GM12878 (cell line): ENCODE results near the gene ATL1. TPM values are rescaled to one million over a fixed set of nuclear protein-coding genes. Genes with fewer than 3 reads are reported as not detected.

Experiments used
- ATAC-seq: fragments of 200-7000 bp; cut with Tn5 transposase; 3 replicates; pipeline ENCODE4 v1.9.1; 2020; ENCODE audit warnings: mild to moderate bottlenecking, moderate library complexity
- BruUV-seq: library from RNA; stranded (reverse); fragments of 400-500 nt; replicated peaks from 2 replicates; lab custom pipeline; 2021; lab: Mats Ljungman, UMichigan
- CTCF ChIA-PET: fragments of 300-600 bp; sonication (Branson Sonifier 250); formaldehyde crosslinking; extraction: SDS; loops from one replicate; lab custom pipeline; 2021; ENCODE audit warnings: inconsistent platforms; lab: Yijun Ruan, JAX
- POLR2A ChIA-PET: fragments of 350-600 bp; formaldehyde crosslinking; extraction: SDS; loops from one replicate; lab custom pipeline; 2021; ENCODE audit warnings: inconsistent platforms; lab: Charles Lee
- RAD21 ChIA-PET: fragments of 300-600 bp; sonication (Branson Sonifier 250); formaldehyde crosslinking; loops from one replicate; lab custom pipeline; 2023; ENCODE audit warnings: antibody characterized with exemption; ENCODE audit not compliant: unreplicated experiment; lab: Charles Lee
- SMC1A ChIA-PET: fragments of 300-600 bp; sonication (Branson Sonifier 250); formaldehyde crosslinking; loops from one replicate; lab custom pipeline; 2023; ENCODE audit not compliant: unreplicated experiment, uncharacterized antibody; lab: Charles Lee
- DNase-seq: peaks from one replicate; pipeline ENCODE4 v3.0.0-alpha.2; 2011; ENCODE audit warnings: low read depth, low spot score
- FAIRE-seq: peaks from 3 replicates; lab custom pipeline; 2011; peaks lifted over from hg19 to GRCh38; lab: Jason Lieb, UNC
- H2AFZ ChIP-seq: 2 replicates; pipeline ENCODE4 v1.6.0; 2011; ENCODE audit warnings: low read depth, low read length, control low read depth; ENCODE audit not compliant: control insufficient read depth
- H3K27ac ChIP-seq: 2 replicates; pipeline ENCODE4 v1.5.1; 2011; ENCODE audit warnings: control low read depth; ENCODE audit not compliant: control insufficient read depth, insufficient read depth
- H3K27me3 ChIP-seq, 2 experiments: replicated peaks in 1 of 2; 2 replicates each; pipeline versions ENCODE4 v1.6.0 to v1.6.1; 2011; ENCODE audit warnings: low read length in 1 of 2; ENCODE audit not compliant: control insufficient read depth in 2 of 2, insufficient read depth in 2 of 2
- H3K36me3 ChIP-seq, 2 experiments: 2 replicates each; pipeline ENCODE4 v1.5.1; 2011; ENCODE audit warnings: low read length in 1 of 2; ENCODE audit not compliant: control insufficient read depth in 2 of 2, insufficient read depth in 2 of 2
- H3K4me1 ChIP-seq: 2 replicates; pipeline ENCODE4 v1.6.1; 2011; ENCODE audit warnings: mild to moderate bottlenecking, low read length, moderate library complexity, mixed read lengths; ENCODE audit not compliant: control insufficient read depth, insufficient read depth
- H3K4me2 ChIP-seq: 2 replicates; pipeline ENCODE4 v1.6.0; 2011; ENCODE audit warnings: control low read depth; ENCODE audit not compliant: control insufficient read depth, insufficient read depth
- H3K4me3 ChIP-seq: fragments of 200-600 bp; sonication (generic); 2 replicates; pipeline ENCODE4 v1.5.1; 2016
- H3K79me2 ChIP-seq: 2 replicates; pipeline ENCODE4 v1.6.0; 2011; ENCODE audit warnings: low read length; ENCODE audit not compliant: control insufficient read depth, insufficient read depth
- H3K9ac ChIP-seq: 2 replicates; pipeline ENCODE4 v1.8.0; 2011; ENCODE audit warnings: low read length, control low read depth, mixed read lengths; ENCODE audit not compliant: control insufficient read depth, insufficient read depth
- H3K9me3 ChIP-seq: replicated peaks from 3 replicates; pipeline ENCODE4 v1.5.1; 2011; ENCODE audit warnings: mild to moderate bottlenecking, low read length; ENCODE audit not compliant: control insufficient read depth, insufficient read depth
- H4K20me1 ChIP-seq: 2 replicates; pipeline ENCODE4 v1.6.0; 2011; ENCODE audit not compliant: control insufficient read depth, insufficient read depth
- BACH1 ChIP-seq: fragments of 450-650 bp; IDR thresholded peaks from 2 replicates; pipeline ENCODE4 v1.6.1; 2017; ENCODE audit warnings: mild to moderate bottlenecking, borderline replicate concordance
- CHD4 ChIP-seq: fragments of 200-600 bp; sonication (generic); IDR thresholded peaks from 2 replicates; pipeline ENCODE4 v1.6.1; 2016; ENCODE audit warnings: mild to moderate bottlenecking
- PRDM15 ChIP-seq: fragments of 450-650 bp; formaldehyde crosslinking; IDR thresholded peaks from 2 replicates; pipeline ENCODE4 v1.4.0; 2020; ENCODE audit warnings: mild to moderate bottlenecking, moderate library complexity
- WGBS: methylation state at CpG from one replicate; pipeline ENCODE4 v1.1.6; 2016; ENCODE audit warnings: low lambda C conversion rate; ENCODE audit not compliant: insufficient replicate concordance, insufficient coverage; ENCODE audit errors: missing lambda C conversion rate; 5-methylcytosine and 5-hydroxymethylcytosine counted together
- in situ Hi-C: fragments of 300-500 bp; cut with MboI; formaldehyde crosslinking; loops from 9 replicates; pipeline ENCODE4 v1.14.3; 2018; ENCODE audit warnings: mixed read lengths
- intact Hi-C: fragments of 100-400 bp; cut with micrococcal nuclease; formaldehyde crosslinking; loops from one replicate; pipeline ENCODE4 v1.14.2; 2022; ENCODE audit not compliant: unreplicated experiment
- polyA plus RNA-seq, 11 experiments: library from polyadenylated mRNA; depleted of rRNA in 4 of 11; unstranded in 6 of 11; stranded (reverse) in 5 of 11; fragments of >200 nt; fragmentation: Nextera tagmentation in 4 of 11; fragmentation: Illumina TruSeq in 1 of 11; extraction: Ambion mirVana in 4 of 11; extraction: Trizol in 1 of 11; gene quantifications; 1 replicate in 1 of 11; 2 replicates in 10 of 11; pipeline versions ENCODE4 v1.2.1 to v1.2.3, GENCODE V29; 2011 to 2016; ENCODE audit warnings: inconsistent platforms in 2 of 11, missing spikeins in 2 of 11, low read depth in 1 of 11
- total RNA-seq, 4 experiments: library from RNA; depleted of rRNA in 3 of 4; stranded (reverse); fragments of >200 nt in 3 of 4; fragmentation: Illumina TruSeq in 1 of 4; extraction: Trizol in 1 of 4; gene quantifications; 2 replicates each; pipeline versions ENCODE4 v1.2.1 to v1.2.3, GENCODE V29; 2013 to 2021
- TF ChIP-seq, protein P1 (sequence below): fragments of 450-650 bp; IDR thresholded peaks from 2 replicates; pipeline ENCODE4 v1.6.1; 2017; ENCODE audit warnings: antibody characterized with exemption, mild to moderate bottlenecking, moderate library complexity
- TF ChIP-seq, protein P2 (sequence below): IDR thresholded peaks from 2 replicates; pipeline ENCODE4 v1.6.1; 2012; ENCODE audit warnings: improper control_type of control experiment, low read depth, low read length; ENCODE audit not compliant: insufficient replicate concordance

Gene ATL1
- total and polyA plus RNA-seq, 10 of the 15 experiments (the other 5 are each of a cell fraction or from before 2014, with no cell fraction given) = 0.11 to 1.2 (median 0.58) TPM; not detected in 1

- CTCF ChIA-PET = interaction anchor here (0.9 to 4.2 kb wide), 9 partner anchors 9 to 319 kb away, joined by 3 to 23 read pairs (median 4); partner anchors contain the start of gene MAP4K5
- H3K27me3 ChIP-seq = no peaks in the 10 kb centered on the region
- H3K36me3 ChIP-seq = no peaks in the 10 kb centered on the region
- H3K27ac ChIP-seq = no peak overlapping the region
- no TSS peak for BruUV-seq
- 0% methylated on average over 1 of the region's 1 CpG for WGBS
- DNase-seq (no peak), FAIRE-seq (peak; percentile 57), ATAC-seq (no peak; the same call in 2 of the 3 replicates)
- no peaks in the 10 kb centered on the region for H3K79me2 ChIP-seq
- intact Hi-C loops = loop anchor here (5.0 kb wide), 1 partner anchor 321 kb away; no protein-coding TSS in a partner anchor
- POLR2A ChIA-PET = interaction anchor here (1.0 kb wide), 1 partner anchor 8 kb away, joined by 5 read pairs; no protein-coding TSS in a partner anchor
- no peak overlapping the region for H3K4me3 ChIP-seq
- peaks cover 3% of the 10 kb centered on the region; the same call in 1 of the 2 replicates for H3K4me1 ChIP-seq
- no peak overlapping the region for H3K4me2 ChIP-seq
- no peaks in the 10 kb centered on the region for H4K20me1 ChIP-seq
- RAD21 ChIA-PET = interaction anchor here (1.0 to 1.5 kb wide), 4 partner anchors 76 to 319 kb away, joined by 3 to 5 read pairs (median 4); no protein-coding TSS in a partner anchor
- in situ Hi-C loops = loop anchor here (5.0 kb wide), 1 partner anchor 231 kb away; no protein-coding TSS in a partner anchor
- no peak overlapping the region for H3K9ac ChIP-seq
- TF ChIP-seq CHD4 = no peak
- TF ChIP-seq, protein P1, sequence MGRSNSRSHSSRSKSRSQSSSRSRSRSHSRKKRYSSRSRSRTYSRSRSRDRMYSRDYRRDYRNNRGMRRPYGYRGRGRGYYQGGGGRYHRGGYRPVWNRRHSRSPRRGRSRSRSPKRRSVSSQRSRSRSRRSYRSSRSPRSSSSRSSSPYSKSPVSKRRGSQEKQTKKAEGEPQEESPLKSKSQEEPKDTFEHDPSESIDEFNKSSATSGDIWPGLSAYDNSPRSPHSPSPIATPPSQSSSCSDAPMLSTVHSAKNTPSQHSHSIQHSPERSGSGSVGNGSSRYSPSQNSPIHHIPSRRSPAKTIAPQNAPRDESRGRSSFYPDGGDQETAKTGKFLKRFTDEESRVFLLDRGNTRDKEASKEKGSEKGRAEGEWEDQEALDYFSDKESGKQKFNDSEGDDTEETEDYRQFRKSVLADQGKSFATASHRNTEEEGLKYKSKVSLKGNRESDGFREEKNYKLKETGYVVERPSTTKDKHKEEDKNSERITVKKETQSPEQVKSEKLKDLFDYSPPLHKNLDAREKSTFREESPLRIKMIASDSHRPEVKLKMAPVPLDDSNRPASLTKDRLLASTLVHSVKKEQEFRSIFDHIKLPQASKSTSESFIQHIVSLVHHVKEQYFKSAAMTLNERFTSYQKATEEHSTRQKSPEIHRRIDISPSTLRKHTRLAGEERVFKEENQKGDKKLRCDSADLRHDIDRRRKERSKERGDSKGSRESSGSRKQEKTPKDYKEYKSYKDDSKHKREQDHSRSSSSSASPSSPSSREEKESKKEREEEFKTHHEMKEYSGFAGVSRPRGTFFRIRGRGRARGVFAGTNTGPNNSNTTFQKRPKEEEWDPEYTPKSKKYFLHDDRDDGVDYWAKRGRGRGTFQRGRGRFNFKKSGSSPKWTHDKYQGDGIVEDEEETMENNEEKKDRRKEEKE = no peak
- no peak for TF ChIP-seq PRDM15 (CRISPR knock-in tag)
- no peak for TF ChIP-seq BACH1
- TF ChIP-seq, protein P2, sequence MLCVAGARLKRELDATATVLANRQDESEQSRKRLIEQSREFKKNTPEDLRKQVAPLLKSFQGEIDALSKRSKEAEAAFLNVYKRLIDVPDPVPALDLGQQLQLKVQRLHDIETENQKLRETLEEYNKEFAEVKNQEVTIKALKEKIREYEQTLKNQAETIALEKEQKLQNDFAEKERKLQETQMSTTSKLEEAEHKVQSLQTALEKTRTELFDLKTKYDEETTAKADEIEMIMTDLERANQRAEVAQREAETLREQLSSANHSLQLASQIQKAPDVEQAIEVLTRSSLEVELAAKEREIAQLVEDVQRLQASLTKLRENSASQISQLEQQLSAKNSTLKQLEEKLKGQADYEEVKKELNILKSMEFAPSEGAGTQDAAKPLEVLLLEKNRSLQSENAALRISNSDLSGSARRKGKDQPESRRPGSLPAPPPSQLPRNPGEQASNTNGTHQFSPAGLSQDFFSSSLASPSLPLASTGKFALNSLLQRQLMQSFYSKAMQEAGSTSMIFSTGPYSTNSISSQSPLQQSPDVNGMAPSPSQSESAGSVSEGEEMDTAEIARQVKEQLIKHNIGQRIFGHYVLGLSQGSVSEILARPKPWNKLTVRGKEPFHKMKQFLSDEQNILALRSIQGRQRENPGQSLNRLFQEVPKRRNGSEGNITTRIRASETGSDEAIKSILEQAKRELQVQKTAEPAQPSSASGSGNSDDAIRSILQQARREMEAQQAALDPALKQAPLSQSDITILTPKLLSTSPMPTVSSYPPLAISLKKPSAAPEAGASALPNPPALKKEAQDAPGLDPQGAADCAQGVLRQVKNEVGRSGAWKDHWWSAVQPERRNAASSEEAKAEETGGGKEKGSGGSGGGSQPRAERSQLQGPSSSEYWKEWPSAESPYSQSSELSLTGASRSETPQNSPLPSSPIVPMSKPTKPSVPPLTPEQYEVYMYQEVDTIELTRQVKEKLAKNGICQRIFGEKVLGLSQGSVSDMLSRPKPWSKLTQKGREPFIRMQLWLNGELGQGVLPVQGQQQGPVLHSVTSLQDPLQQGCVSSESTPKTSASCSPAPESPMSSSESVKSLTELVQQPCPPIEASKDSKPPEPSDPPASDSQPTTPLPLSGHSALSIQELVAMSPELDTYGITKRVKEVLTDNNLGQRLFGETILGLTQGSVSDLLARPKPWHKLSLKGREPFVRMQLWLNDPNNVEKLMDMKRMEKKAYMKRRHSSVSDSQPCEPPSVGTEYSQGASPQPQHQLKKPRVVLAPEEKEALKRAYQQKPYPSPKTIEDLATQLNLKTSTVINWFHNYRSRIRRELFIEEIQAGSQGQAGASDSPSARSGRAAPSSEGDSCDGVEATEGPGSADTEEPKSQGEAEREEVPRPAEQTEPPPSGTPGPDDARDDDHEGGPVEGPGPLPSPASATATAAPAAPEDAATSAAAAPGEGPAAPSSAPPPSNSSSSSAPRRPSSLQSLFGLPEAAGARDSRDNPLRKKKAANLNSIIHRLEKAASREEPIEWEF = no peak
- SMC1A ChIA-PET = interaction anchor here (0.6 to 5.2 kb wide), 7 partner anchors 33 to 319 kb away, joined by 3 to 38 read pairs (median 3); no protein-coding TSS in a partner anchor
- H3K9me3 ChIP-seq = no peaks in the 10 kb centered on the region; the same call in 1 of the 3 replicates
- H2AFZ ChIP-seq = peak overlapping the region; percentile 31; the same call in 1 of the 2 replicates
These were observed 18.8 kb upstream of the ATL1 start for GRCh38 chr14:50541159-50541567.
